ENCODE results near the gene FKBP2.
A peak's percentile ranks its signal among the peaks of the same experiment; 100 is the strongest.

Gene FKBP2

DNA sequence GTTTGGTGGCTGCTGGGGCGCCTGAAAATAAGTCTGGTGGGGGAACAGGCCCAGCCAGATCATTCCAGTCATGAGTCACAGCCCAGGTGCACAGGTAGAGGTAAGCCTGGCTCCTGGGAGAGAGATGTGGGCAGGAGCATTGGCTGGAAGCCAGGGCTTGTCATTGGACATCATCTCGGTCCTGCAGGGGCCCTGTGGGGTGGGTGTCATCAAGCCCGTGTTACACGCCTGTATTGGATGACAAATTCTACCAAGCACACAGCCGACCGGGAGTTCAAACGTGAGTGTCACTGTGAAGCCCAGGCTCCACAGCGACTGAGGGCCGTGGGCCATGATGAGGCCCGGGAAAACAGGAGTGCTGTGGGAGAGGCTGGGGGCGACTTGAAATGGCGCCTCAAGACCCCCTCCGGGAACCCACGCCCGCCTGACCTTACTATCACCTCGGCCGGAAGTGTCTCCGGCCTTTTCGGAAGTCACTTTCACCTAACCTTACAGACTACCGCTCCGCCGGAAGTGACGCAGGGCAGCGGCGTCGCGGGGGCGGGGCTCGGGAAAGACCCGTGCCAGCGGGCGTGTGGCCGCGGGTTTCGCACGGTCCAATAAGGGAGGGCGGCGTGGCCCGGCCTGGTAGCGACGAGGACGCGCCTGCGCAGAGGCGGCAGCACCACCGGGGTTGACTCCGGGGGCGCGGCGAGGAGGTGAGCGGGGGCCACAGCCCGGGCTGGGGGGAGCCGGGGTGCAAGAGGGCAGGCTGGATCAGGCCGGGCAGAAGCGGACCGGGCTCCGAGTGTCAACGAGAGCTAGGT, at the start of gene FKBP2:
Gene FKBP2, plus strand, starts transcription at position 661 of the 806 bp plus-strand sequence. CDS start 1,293 bp downstream, outside the sequence.
- peak; percentile 97 for DNase-seq (ENCODE audit: low read depth)

DNA sequence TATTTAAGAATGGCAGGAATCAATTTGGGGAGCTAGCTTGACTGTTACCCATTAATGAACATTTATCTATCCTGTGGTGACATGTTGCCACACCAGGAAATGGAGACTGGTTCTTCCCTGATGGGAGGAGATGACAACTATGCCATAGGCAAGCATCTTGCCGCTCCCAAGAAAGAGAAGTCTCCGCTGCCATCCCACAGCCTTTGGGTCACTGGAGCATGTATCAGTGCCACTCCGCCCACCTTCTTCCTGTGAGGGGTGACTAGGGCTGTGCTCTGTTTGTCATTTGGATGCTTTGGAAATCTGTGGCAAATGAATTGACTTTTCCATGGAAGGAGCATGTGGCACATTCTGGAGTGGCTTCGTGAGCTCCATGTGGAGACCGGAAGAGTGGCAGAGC, 48.5 kb upstream of the FKBP2 start:
- DNase-seq (ENCODE audit: low read depth): no peak

DNA sequence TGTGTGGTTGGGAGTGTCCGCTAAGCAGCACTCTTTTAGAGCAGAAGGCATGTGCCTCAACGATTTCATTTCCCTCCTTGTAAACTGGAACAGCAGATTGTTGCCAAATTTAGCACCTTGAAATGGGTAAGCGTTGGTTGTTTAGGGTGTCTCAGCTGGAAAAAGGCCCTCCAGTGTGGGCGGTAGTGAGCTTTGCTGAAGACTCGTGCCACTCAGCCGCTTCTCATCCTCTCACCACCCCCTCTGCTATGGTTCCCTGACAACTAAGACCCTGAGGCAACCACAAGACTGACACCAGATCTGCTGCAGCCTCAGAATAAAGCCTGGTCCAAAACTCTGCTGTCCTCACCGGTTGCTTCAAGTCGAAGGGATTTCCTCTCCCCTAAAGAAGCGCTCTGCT, 44.3 kb upstream of the FKBP2 start:
- DNase-seq (ENCODE audit: low read depth): no peak

DNA sequence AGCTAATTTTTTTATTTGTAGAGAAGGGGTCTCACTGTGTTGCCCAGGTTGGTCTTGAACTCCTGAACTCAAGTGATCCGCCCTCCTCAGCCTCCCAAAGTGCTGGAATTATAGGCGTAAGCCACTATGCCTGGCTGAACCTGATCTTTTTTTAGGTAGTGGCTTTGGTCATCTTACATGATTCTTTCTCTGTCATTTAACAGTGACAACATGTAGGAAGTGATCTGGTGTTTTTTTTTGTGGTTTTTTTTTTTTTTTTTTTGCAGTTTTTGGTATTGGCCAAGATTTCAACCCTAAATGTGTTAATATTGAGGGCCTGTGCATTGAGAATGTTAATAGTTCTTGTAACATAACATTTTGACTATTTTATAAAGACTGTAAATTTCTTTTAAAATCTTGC, 42.4 kb upstream of the FKBP2 start:
- DNase-seq (ENCODE audit: low read depth): no peak

DNA sequence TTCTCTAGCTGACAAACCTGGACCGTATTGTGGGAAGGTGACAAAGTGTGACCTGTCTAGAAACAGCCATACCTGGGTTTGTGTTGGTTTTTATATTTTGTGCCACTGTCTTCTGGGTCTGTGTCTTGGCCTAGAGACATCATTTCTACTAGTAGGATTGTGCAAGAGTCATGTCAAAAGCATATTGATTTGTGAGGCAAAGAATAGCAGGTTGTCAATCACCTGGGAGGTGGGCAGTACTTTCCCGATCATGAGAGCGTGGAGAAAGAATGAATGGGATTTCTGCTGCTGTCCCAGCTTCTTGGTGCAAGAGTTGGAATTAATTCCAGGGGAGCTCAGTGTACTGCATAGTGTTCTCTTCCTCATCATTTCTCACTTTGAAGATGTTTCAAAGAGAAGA, 39.4 kb upstream of the FKBP2 start:
- no peak for DNase-seq (ENCODE audit: low read depth)

DNA sequence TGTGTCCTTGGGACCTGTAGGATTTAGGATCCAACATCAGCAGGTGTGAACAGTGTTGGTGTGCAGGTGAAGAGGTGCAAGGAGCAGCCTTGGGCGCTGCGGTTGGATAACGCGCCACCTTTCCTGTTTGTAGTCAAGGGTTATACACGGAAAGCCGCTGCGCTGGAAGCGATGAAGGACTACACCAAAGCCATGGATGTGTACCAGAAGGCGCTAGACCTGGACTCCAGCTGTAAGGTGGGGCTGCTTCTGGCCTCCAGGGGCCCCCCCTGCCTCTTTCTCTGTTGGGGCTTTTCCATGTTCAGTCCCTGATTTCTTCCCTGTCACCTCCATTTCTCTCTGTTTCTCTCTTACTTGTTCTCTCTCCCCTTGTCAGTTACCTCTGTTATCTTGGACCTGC, 37.9 kb upstream of the FKBP2 start:
- no peak for DNase-seq (ENCODE audit: low read depth)

DNA sequence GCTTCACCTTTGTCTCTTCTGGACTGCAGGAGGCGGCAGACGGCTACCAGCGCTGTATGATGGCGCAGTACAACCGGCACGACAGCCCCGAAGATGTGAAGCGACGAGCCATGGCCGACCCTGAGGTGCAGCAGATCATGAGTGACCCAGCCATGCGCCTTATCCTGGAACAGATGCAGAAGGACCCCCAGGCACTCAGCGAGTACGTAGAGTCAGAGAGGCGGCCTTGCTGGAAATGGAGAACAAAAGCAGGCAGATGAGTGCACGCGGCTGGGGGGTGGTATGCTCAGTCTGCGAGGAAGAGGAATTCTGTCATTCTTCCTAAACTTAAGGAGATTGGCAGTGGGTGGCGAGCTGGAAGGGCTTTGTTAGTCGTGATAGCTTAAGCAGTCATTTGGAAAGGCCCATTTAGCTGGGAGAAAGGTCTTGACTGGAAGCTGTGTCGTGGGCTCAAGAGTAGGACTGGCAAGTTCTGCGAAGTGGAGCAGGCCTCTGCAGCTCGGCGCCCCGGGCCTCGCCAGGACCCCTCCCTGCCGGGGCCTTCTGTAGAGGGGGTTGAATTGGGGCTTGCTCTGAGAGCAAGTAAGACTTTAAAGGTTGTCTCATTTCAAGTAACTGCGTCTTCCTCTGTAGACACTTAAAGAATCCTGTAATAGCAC, 37.3 kb upstream of the FKBP2 start:
- no peak for DNase-seq (ENCODE audit: low read depth)

DNA sequence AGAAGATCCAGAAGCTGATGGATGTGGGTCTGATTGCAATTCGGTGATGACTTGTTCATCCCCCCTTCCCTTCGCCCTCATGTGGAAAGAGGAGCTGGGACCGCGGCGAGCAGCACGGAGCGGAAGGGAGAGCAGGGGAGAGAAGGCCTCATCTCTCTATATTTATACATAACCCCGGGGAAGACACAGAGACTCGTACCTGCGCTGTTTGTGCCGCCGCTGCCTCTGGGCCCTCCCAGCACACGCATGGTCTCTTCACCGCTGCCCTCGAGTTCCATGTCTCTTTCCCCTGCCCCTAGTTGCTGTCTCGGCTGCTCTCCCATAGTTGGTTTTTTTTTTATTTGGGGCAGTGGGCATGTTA, 36.8 kb upstream of the FKBP2 start:
- no peak for DNase-seq (ENCODE audit: low read depth)

DNA sequence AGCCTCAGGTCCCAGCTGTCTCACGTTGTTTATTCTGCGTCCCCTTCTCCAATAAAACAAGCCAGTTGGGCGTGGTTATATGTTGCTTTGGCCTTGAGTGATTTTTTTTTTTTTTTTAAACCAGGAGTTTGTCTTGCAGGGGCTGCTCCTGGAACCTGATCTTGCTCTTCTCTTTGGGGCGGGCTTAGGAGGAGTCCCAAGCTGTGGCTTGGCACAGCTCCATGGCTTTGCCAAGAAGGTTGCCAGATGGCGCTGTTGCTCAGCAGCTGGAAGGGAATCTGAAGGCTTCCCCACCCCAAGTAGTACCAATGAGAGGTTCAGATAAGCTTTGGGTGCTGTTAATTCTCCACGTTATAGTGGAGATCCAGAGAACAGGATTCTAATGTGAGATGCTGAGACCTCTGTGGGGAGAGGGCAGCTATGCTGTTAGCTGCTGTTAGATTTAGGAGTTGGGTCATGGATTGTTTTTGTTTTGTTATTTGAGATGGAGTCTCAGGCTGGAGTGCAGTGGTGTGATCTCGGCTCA, 36.4 kb upstream of the FKBP2 start:
- DNase-seq (ENCODE audit: low read depth): peak; percentile 60

DNA sequence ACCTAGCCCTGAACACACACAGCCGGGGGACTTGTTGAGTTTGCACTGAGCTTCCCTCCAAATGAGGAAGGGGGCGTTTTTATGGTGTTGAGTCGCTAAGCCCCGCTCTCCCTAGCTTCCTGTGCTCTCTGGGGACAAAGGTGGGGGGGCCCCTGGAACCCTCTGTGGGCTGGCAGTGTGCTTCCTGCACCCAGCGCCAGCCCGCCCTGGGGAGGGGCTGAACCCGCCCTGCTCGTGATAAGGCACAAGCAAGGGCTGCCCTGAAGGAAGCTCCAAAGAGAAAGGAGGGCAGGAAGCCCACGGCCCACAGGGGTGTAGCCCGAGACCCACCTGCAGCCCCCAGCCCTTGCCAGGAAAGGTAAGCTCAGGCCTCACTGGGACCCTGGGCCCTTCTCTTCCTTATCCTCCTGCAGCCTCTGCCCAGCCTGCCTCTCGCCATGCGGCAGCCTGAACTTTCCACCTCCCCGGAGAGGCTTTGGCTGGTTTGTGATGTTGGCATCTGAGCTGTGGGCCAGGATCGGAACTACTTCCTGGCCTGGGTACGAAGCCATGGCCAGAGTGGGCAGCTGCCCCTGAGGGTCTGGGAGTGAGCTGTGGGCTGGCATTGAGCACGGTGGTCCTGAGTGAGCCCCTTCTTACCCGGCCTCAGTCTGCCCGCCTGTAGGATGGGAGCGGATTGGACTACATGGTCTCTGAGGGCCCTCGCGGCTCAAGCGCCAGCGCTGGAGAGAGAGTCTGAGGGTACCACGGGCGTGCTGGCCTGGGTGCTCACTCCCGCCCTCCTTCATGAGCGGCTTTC, 34.2 kb upstream of the FKBP2 start, which contains the start of gene FERMT3:
Gene FERMT3, plus strand, starts transcription at position 265 of the 799 bp plus-strand sequence. CDS start 644 bp downstream, outside the sequence.
- DNase-seq (ENCODE audit: low read depth): peak; percentile 65

DNA sequence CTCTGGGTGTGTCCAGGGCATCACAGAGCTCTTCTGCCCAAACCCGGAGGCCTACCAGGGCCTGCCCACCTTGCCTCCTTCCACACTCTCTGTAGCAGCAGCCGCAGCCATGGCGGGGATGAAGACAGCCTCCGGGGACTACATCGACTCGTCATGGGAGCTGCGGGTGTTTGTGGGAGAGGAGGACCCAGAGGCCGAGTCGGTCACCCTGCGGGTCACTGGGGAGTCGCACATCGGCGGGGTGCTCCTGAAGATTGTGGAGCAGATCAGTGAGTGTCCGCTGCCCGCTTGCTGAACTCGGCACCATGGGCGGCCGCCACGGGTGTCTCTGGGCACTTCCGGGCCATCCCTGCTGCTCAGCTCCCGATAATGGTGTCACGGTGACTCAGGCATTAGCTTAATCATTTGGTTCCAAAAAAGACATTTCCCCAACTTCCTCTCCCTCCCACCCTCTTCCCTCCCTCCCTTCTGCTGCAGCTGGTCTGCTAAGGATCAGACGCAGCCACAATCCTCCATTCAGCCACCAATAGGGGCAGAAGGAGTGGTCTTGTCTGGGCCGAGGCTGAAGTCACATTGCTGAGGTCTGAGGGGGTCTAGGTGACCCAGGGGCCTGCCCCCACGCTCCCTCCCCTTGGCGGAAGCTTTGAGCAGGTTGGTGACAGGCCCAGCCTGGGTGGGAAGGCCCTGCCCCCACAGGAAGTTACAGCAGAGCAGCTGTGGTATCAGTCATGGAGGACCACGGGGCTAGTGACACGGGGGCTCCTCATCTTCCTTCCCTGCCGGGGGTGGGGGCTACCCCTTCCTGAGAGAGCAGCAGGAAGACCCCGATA, 33.4 kb upstream of the FKBP2 start:
- DNase-seq (ENCODE audit: low read depth): peak; percentile 79

DNA sequence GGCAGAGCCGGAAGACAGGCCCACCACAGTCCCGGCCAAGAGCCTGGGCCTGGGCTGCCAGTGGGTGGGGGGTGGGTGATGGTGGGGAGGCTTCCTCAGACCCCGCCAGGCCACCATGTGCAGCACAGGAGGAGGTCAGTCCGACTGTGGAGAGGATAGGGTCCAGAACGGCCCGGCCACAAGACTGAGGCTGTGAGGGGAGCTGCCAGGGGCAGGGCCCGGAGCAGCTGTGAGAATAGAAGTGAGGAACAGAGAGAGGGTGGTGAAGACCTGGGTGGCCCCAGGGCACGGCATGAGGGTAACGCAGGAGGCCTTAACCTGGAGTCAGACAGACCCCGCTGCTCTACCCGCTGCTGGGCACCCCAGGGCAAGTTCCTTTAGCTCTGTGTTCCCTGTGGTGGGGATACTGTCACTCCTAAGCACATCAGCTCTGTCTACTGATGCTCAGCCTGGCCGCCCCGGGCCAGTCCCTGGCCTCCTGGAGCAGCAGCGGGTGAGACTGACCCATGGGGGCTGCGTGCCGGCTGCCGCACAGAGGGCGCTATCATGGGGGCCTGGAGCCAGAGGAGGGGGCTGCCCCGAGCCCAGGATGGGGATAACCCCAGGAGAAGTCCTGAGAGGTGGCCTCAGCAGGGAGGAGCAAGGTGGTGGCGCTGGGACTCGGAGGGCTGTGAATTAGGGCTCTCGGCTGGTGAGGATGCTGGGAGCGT, 32.7 kb upstream of the FKBP2 start:
- no peak for DNase-seq (ENCODE audit: low read depth)

DNA sequence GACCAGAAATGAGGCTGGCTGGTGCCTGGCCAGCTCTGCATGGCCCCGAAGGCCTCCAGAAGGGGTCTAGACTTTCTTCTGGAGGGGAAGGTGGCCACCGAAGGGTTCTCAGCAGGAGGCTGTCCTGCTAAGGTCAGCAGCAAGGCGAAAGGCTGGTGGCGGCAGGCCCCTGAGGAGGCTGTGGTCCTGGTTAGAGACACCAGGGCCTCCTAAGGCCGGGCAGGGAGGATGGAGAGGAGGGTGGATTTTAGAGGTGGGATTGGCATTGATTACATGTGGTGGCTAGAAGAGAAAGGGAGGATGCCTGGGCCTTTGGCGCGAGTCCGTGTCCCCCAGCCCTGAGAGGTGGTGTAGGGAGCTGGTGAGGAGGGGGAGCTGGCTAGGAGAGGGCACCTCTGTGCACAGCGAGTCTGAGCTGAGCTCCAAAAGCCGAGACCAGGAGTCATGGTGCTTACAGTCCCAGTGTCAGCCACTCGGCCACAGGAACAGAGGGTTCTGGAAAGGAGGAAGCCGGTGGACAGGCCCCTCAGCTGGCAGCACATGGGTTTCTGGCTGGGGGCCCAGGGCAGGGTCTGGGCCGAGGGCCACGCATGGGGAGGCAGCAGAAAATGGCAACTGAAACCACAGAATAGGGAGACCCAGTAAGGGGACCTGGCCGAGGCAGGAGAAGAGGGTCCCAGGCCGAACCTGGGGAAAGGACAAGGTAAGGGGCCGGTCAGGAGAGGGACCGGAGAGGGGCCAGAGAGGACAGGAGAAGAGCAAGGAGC, 31.9 kb upstream of the FKBP2 start:
- DNase-seq (ENCODE audit: low read depth): no peak

DNA sequence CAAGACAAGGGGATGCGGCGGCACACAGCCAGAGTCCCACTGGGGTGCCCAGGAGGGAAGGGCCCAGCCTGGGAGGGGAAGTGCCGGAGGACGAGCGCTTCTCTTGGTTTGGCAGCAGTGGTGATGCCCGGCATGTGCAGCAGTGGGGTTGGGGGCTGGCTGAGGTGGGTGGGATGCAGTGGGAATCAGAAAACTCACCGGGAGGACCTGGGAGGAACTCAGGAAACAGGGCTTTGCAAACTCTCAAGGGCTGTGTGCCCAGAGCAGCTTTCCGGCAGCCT, 31.4 kb upstream of the FKBP2 start:
- no peak for DNase-seq (ENCODE audit: low read depth)

DNA sequence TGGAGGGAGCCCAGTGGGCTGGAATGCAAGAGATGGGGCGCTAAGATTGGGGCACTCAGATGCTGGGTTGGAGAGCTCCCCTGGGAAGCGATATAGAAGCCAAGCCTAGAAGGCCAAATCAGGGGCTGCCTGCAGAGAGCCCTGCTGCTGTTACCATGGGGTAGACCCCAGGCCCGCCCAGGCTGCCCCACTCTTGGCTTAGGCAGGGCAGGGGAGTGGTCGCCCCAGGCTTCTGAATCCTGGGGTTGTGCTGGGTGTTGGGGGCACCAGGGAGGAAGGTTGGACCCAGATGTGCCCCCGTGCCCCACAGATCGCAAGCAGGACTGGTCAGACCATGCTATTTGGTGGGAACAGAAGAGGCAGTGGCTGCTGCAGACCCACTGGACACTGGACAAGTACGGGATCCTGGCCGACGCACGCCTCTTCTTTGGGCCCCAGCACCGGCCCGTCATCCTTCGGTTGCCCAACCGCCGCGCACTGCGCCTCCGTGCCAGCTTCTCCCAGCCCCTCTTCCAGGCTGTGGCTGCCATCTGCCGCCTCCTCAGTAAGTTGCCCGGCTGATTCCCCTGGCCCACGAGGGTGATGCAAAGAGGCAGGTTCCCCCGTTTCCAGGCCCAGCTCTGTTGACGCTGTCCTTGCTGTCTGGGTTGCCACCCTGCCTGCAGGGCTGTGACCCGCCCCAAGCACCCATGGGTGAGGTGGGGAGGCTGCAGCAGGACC, 30.4 kb upstream of the FKBP2 start:
- no peak for DNase-seq (ENCODE audit: low read depth)

DNA sequence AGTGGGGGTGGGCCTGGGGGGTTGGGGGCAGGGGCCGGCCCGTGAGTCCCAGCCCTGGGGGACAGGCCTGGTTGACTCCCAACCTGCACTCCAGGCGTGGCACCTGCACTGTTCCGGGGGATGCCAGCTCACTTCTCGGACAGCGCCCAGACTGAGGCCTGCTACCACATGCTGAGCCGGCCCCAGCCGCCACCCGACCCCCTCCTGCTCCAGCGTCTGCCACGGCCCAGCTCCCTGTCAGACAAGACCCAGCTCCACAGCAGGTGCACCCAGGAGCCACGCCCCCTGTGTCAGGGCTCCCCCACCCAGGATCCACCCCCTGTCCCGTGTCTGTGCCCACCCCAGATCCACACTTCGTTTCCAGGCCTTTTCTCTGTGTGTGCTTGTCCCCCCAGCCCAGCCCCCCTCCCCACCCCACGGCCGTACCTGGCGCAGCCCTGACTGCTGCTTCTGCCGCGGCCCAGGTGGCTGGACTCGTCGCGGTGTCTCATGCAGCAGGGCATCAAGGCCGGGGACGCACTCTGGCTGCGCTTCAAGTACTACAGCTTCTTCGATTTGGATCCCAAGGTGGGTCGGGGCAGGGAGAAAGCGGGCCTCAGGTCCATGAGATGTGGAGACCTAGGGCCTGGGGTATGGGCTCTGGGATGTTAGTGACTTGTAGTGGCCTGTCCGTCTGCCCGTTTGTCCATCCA, 29.6 kb upstream of the FKBP2 start:
- no peak for DNase-seq (ENCODE audit: low read depth)

DNA sequence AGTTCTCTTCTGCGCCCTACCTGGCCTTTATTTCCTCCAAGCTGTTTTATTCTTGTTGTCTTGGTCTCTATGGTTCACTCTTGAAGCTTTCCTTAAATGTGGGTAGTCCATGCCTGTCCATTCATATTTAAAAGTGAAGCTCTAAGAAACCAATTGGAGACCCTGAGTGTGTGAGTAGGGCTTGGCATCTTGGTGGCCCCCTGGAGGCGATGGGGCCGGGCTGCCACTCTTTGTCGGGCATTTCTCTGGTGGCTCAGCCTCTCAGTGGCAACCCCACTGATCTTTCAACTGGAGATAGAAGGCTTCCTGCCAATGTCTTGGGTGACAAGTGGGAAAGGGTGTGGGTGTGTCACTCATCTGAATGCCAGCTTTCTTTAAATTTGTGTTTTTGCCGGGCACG, 24.0 kb upstream of the FKBP2 start:
- DNase-seq (ENCODE audit: low read depth): no peak

DNA sequence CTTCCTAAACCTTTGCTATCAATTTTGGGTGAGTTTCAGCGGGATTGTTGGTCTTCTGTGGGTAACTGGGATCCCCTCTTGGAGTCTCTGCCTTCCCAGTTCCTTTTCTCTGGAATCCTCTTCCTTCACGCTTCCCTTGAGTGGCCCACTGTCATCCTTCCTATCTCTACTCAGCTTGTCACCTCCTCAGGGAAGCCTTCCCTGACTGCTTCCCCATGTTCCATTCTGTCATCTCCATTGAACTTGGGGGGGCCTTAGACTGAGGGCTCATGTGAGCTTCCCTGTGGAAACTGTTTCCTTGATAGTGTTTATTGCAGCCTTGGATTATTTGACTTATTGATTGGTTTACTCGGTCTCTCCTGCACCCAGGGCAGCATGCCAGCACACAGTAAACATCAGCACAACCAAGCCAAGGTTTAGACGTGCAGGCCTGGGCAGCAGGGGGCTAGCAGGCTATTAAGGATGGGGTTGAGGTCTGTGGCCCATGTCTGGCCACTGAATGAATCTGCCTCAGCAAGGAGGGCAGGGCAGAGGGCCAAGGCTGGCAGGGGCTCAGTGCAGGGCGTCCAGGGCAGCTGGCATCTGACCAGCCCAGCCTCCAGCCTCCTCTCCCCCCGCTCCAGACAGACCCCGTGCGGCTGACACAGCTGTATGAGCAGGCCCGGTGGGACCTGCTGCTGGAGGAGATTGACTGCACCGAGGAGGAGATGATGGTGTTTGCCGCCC, 22.1 kb upstream of the FKBP2 start:
- no peak for DNase-seq (ENCODE audit: low read depth)

DNA sequence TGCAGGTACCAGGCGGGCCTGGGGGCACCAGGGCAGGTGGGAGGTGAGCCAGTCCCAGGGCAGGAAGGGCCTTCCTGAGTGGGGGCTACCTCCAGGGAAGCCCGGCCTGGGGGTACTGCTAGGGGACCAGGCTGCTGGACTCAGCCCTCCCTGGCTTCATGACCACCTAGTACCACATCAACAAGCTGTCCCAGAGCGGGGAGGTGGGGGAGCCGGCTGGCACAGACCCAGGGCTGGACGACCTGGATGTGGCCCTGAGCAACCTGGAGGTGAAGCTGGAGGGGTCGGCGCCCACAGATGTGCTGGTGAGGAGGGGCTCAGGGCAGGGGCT, 21.6 kb upstream of the FKBP2 start:
- no peak for DNase-seq (ENCODE audit: low read depth)

Data from stimulated activated CD8-positive, alpha-beta memory T cell treated with anti-CD3 and anti-CD28 coated beads, Interleukin-12 subunit alpha, Interleukin-12 subunit beta, amount 100 ng/mL, for 4 hours (primary cell).